IPS-18c (cell line): Measurements from ENCODE around the gene PRSS23.
"Not testable (repeated sequence)": the region's sequence is repeated elsewhere in the genome, so short reads cannot be mapped to it uniquely, and the experiment has no call there.

Source experiments
- H3K4me3 ChIP-seq: 2 replicates; pipeline ENCODE4 v1.7.0; 2013; ENCODE audit warnings: low read depth, mild to moderate bottlenecking, low read length, moderate library complexity; ENCODE audit not compliant: insufficient read depth
- H3K9me3 ChIP-seq: one replicate; pipeline ENCODE4 v1.6.1; 2013; ENCODE audit warnings: mild to moderate bottlenecking, low read length, moderate library complexity; ENCODE audit not compliant: control insufficient read depth, insufficient read depth

Gene PRSS23

GRCh38 chr11:86800076-86800959, at the start of gene PRSS23:
Gene PRSS23 (plus strand): TSS chr11:86800542. CDS start chr11:86807644, 7,102 bp downstream.
- Histone ChIP-seq H3K4me3 (peak within 1 kb of the TSS; percentile 56), H3K9me3 (no peaks in the 10 kb centered on the region)

GRCh38 chr11:86753459-86753858, 46.9 kb upstream of the PRSS23 start:
- Histone ChIP-seq H3K4me3 (no peak overlapping the region), H3K9me3 (peaks cover 2% of the 10 kb centered on the region)

DNA sequence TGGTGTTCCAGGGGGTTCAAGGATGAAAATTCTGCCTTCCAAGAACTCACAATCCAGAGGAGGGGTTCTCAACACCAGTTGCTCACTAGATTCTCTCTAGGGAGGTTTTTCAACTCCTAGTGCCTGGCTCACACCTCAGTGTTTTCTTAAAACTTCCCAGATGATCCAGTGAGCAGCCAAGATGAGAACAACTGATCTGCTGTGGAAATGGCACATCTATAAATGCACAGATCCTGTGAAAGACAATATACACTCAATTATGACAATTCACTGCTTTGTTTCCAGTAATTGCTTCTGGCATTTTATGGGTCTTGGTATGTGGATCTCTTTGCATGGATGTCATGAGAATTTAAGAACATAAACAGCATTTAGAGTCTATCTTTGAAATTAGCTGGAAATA, 45.2 kb upstream of the PRSS23 start:
- Histone ChIP-seq H3K9me3 (peaks cover 2% of the 10 kb centered on the region), H3K4me3 (no peak overlapping the region)

DNA sequence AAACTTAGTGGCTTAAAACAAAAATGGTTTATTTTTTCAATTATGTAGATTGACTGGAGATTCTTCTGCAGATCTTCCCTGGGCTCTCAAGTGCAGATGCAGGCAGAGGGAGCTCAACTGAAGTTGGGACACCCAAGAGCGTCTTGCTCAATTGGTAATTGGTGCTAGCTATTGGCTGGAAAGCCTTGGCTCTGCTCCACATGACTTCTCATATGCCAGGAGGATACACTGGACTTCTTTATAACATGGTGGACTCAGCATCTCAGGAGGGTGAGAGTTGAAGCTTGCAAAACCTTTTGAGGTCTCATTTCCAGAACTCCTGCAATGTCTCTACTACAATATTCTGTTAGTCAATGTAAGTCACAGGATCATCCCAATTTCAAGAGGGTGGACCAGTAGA, 42.2 kb upstream of the PRSS23 start:
- Histone ChIP-seq H3K9me3 (peaks cover 2% of the 10 kb centered on the region), H3K4me3 (no peak overlapping the region)

GRCh38 chr11:86760577-86760976, 39.8 kb upstream of the PRSS23 start:
- Histone ChIP-seq H3K9me3 (peaks cover 2% of the 10 kb centered on the region), H3K4me3 (no peak overlapping the region)

DNA sequence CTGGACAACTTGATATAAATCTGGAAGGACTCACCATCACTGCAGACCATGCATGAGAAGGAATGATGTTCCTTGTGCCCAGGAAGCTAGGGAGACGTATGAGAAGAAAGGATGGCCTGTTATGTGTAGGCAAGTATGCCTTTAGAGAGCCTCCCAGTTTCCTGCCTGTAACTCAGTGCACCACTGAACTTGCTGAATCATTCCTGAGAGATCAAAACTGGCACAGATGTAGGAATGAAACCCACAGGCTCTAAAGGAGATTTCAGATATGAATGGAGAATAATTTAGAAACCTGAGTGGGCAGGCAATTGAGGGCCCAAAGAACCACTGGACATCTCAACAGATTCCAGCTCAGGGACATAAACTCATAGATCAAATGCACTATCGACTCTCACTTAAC, 38.4 kb upstream of the PRSS23 start:
- H3K4me3 ChIP-seq, result no peak overlapping the region
- H3K9me3 ChIP-seq, result peaks cover 2% of the 10 kb centered on the region

GRCh38 chr11:86765203-86765602, 35.1 kb upstream of the PRSS23 start:
- Histone ChIP-seq H3K4me3 (no peak overlapping the region), H3K9me3 (no peaks in the 10 kb centered on the region)

GRCh38 chr11:86765878-86766277, 34.5 kb upstream of the PRSS23 start:
- H3K9me3 ChIP-seq, result no peaks in the 10 kb centered on the region
- no peak overlapping the region for H3K4me3 ChIP-seq

GRCh38 chr11:86769219-86769618, 31.1 kb upstream of the PRSS23 start:
- no peaks in the 10 kb centered on the region for H3K9me3 ChIP-seq
- H3K4me3 ChIP-seq, result no peak overlapping the region

GRCh38 chr11:86770473-86771027, 29.8 kb upstream of the PRSS23 start:
- H3K4me3 ChIP-seq, H3K9me3 ChIP-seq: not testable (repeated sequence)

- Histone ChIP-seq H3K4me3 (no peak overlapping the region), H3K9me3 (no peaks in the 10 kb centered on the region)
These were observed 27.3 kb upstream of the PRSS23 start for GRCh38 chr11:86772999-86773398.

DNA sequence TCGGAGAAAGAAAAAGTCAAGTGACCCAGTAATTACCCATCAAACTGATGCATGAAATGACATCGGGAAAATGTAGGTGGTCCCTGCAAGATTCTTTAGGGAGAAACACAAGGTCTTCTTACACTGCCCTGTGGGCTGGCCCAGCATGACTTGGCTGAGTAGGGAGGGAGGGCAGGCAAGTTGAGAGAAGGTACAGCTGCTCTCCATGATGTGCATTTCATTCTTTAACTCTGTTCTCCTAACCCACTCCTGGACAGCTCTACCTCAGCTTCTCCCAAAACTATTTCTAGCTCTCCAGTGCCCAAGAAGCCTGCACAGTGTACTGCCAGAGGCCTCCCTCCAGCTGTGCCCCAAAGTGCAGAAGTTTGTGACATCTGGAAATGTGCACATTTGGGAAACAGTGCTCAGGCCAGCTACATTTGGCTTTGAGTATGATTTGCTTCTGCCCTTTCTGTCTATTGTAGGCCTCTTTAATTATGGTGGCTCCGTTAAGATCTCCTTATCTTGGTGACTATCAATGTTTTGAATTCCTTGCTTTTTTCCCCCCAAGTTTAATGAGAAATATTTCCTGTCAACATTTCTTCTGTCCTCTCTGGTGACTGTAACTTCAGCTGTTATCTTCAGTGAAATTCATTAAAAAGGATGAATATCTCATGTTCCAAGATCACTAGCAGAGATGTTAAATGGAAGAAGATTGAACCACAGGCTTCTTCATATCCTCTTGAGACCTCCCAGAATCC, 26.7 kb upstream of the PRSS23 start:
- Histone ChIP-seq H3K9me3 (no peaks in the 10 kb centered on the region), H3K4me3 (no peak overlapping the region)

GRCh38 chr11:86774417-86774816, 25.9 kb upstream of the PRSS23 start:
- no peaks in the 10 kb centered on the region for H3K9me3 ChIP-seq

GRCh38 chr11:86775361-86775760, 25.0 kb upstream of the PRSS23 start:
- H3K4me3 ChIP-seq, result no peak overlapping the region
- no peaks in the 10 kb centered on the region for H3K9me3 ChIP-seq

More at GRCh38 chr11:86774417-86774816, 25.9 kb upstream of the PRSS23 start:
- no peak overlapping the region for H3K4me3 ChIP-seq

- H3K4me3 ChIP-seq, result no peak overlapping the region
- no peaks in the 10 kb centered on the region for H3K9me3 ChIP-seq
These were observed 18.8 kb upstream of the PRSS23 start for GRCh38 chr11:86781546-86781945.

- H3K4me3 ChIP-seq, result no peak overlapping the region
These were observed 17.6 kb upstream of the PRSS23 start for GRCh38 chr11:86782742-86783141.

GRCh38 chr11:86783661-86784060, 16.7 kb upstream of the PRSS23 start:
- no peak overlapping the region for H3K4me3 ChIP-seq
- H3K9me3 ChIP-seq, result no peaks in the 10 kb centered on the region

More at GRCh38 chr11:86782742-86783141, 17.6 kb upstream of the PRSS23 start:
- H3K9me3 ChIP-seq, result no peaks in the 10 kb centered on the region

- Histone ChIP-seq H3K4me3 (no peak overlapping the region), H3K9me3 (no peaks in the 10 kb centered on the region)
These were observed 16.1 kb upstream of the PRSS23 start for GRCh38 chr11:86784241-86784681.
